Panc1 (cell line): ENCODE results near the gene ANKH. TPM values are rescaled to one million over a fixed set of nuclear protein-coding genes. Genes with fewer than 3 reads are reported as not detected.

Source experiments
- ATAC-seq: fragments of 200-7000 bp; cut with Tn5 transposase; 2 replicates; pipeline ENCODE4 v1.9.1; 2020; ENCODE audit warnings: mild to moderate bottlenecking, moderate library complexity
- BruUV-seq: library from RNA; stranded (reverse); fragments of 400-500 nt; replicated peaks from 2 replicates; lab custom pipeline; 2021; lab: Mats Ljungman, UMichigan
- CTCF ChIA-PET: fragments of 300-600 bp; sonication (Branson Sonifier 250); formaldehyde crosslinking; loops from one replicate; lab custom pipeline; 2022; ENCODE audit warnings: antibody characterized with exemption; lab: Charles Lee
- POLR2A ChIA-PET: fragments of 300-600 bp; sonication (Branson Sonifier 250); formaldehyde crosslinking; loops from one replicate; lab custom pipeline; 2022; ENCODE audit warnings: antibody characterized with exemption; lab: Charles Lee
- DNase-seq: peaks from one replicate; pipeline ENCODE4 v3.0.0-alpha.2; 2010; ENCODE audit warnings: low read depth, low spot score
- H3K27ac ChIP-seq: 2 replicates; pipeline ENCODE4 v1.5.1; 2011; ENCODE audit warnings: mild to moderate bottlenecking, low read length, inconsistent platforms
- H3K27me3 ChIP-seq: fragments of 200-500 bp; sonication (Bioruptor generic); 2 replicates; pipeline ENCODE4 v1.6.0; 2014; ENCODE audit warnings: low read length, inconsistent platforms; ENCODE audit not compliant: control insufficient read depth, insufficient read depth
- H3K36me3 ChIP-seq: fragments of 200-500 bp; sonication (Bioruptor generic); 2 replicates; pipeline ENCODE4 v1.5.1; 2014; ENCODE audit warnings: inconsistent platforms, mild to moderate bottlenecking, low read length, moderate library complexity; ENCODE audit not compliant: control insufficient read depth, insufficient read depth
- H3K4me1 ChIP-seq: 2 replicates; pipeline ENCODE4 v1.5.1; 2011; ENCODE audit warnings: inconsistent platforms, mild to moderate bottlenecking, low read length, moderate library complexity; ENCODE audit not compliant: control insufficient read depth, insufficient read depth
- H3K4me3 ChIP-seq, 2 experiments: 2 replicates each; pipeline ENCODE4 v1.5.1; 2011 to 2012; ENCODE audit warnings: low read depth in 2 of 2, low read length in 2 of 2, mild to moderate bottlenecking in 2 of 2, inconsistent platforms in 1 of 2, moderate library complexity in 1 of 2
- H3K9me3 ChIP-seq: fragments of 200-500 bp; sonication (Bioruptor generic); 2 replicates; pipeline ENCODE4 v1.5.1; 2014; ENCODE audit warnings: low read depth, mild to moderate bottlenecking, inconsistent platforms, low read length, moderate library complexity; ENCODE audit not compliant: control insufficient read depth, insufficient read depth
- POLR2AphosphoS5 ChIP-seq: IDR thresholded peaks from 2 replicates; pipeline ENCODE4 v1.6.1; 2012; ENCODE audit warnings: mild to moderate bottlenecking, low read depth, low read length, moderate library complexity
- SIN3A ChIP-seq: IDR thresholded peaks from 2 replicates; pipeline ENCODE4 v1.6.1; 2012; ENCODE audit warnings: low read depth, mild to moderate bottlenecking, low read length, moderate library complexity, borderline replicate concordance; ENCODE audit not compliant: insufficient read depth
- TCF7L2 ChIP-seq: IDR thresholded peaks from 2 replicates; pipeline ENCODE4 v1.6.1; 2011; ENCODE audit warnings: mild to moderate bottlenecking, low read depth, low read length, inconsistent platforms
- in situ Hi-C: cut with HindIII; loops from 2 replicates; pipeline ENCODE4 v1.10.0; 2016; ENCODE audit warnings: low sequenced_read_pairs, low pct_unique_long_range_greater_than_20kb
- intact Hi-C: fragments of 100-400 bp; cut with micrococcal nuclease; formaldehyde crosslinking; loops from one replicate; pipeline ENCODE4 v1.10.0; 2022; ENCODE audit not compliant: unreplicated experiment
- total RNA-seq: library from RNA; stranded (reverse); gene quantifications from one replicate; pipeline ENCODE4 v1.2.1, GENCODE V29; 2021; ENCODE audit not compliant: unreplicated experiment
- TF ChIP-seq, protein P1 (sequence below), 2 experiments: IDR thresholded peaks; 2 replicates each; pipeline ENCODE4 v1.6.1; 2011 to 2012; ENCODE audit warnings: low read depth in 2 of 2, control low read depth in 1 of 2, low read length in 1 of 2, mild to moderate bottlenecking in 1 of 2, moderate library complexity in 1 of 2; ENCODE audit not compliant: insufficient read depth in 1 of 2
- TF ChIP-seq, protein P2 (sequence below): fragments of 450-650 bp; IDR thresholded peaks from 2 replicates; pipeline ENCODE4 v1.5.1; 2017; ENCODE audit warnings: mild to moderate bottlenecking

Gene ANKH
- total RNA-seq, 1 experiment from 2014 or later: 11.2 TPM

GRCh38 chr5:14748180-14748900, 123.2 kb downstream of the ANKH start:
- DNase-seq: no peak
- no peak overlapping the region for H3K4me3 ChIP-seq
- TF ChIP-seq, protein P1, sequence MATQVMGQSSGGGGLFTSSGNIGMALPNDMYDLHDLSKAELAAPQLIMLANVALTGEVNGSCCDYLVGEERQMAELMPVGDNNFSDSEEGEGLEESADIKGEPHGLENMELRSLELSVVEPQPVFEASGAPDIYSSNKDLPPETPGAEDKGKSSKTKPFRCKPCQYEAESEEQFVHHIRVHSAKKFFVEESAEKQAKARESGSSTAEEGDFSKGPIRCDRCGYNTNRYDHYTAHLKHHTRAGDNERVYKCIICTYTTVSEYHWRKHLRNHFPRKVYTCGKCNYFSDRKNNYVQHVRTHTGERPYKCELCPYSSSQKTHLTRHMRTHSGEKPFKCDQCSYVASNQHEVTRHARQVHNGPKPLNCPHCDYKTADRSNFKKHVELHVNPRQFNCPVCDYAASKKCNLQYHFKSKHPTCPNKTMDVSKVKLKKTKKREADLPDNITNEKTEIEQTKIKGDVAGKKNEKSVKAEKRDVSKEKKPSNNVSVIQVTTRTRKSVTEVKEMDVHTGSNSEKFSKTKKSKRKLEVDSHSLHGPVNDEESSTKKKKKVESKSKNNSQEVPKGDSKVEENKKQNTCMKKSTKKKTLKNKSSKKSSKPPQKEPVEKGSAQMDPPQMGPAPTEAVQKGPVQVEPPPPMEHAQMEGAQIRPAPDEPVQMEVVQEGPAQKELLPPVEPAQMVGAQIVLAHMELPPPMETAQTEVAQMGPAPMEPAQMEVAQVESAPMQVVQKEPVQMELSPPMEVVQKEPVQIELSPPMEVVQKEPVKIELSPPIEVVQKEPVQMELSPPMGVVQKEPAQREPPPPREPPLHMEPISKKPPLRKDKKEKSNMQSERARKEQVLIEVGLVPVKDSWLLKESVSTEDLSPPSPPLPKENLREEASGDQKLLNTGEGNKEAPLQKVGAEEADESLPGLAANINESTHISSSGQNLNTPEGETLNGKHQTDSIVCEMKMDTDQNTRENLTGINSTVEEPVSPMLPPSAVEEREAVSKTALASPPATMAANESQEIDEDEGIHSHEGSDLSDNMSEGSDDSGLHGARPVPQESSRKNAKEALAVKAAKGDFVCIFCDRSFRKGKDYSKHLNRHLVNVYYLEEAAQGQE (IDR thresholded peaks at IDR 0.05; ENCODE audit: insufficient read depth in 1 of 2, low read depth in 2 of 2, low read length in 1 of 2): no peak
- TF ChIP-seq POLR2AphosphoS5 (no peak), TCF7L2 (no peak), SIN3A (no peak)
- TF ChIP-seq, protein P2, sequence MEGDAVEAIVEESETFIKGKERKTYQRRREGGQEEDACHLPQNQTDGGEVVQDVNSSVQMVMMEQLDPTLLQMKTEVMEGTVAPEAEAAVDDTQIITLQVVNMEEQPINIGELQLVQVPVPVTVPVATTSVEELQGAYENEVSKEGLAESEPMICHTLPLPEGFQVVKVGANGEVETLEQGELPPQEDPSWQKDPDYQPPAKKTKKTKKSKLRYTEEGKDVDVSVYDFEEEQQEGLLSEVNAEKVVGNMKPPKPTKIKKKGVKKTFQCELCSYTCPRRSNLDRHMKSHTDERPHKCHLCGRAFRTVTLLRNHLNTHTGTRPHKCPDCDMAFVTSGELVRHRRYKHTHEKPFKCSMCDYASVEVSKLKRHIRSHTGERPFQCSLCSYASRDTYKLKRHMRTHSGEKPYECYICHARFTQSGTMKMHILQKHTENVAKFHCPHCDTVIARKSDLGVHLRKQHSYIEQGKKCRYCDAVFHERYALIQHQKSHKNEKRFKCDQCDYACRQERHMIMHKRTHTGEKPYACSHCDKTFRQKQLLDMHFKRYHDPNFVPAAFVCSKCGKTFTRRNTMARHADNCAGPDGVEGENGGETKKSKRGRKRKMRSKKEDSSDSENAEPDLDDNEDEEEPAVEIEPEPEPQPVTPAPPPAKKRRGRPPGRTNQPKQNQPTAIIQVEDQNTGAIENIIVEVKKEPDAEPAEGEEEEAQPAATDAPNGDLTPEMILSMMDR: no peak
- BruUV-seq: no TSS peak
- ATAC-seq: no peak
- ChIA-PET POLR2A (no interaction called here), CTCF (no interaction called here)
- no peaks in the 10 kb centered on the region for H3K27me3 ChIP-seq
- H3K9me3 ChIP-seq: no peaks in the 10 kb centered on the region
- in situ Hi-C loops: no loop called here
- H3K27ac ChIP-seq: no peak overlapping the region
- no peaks in the 10 kb centered on the region; the same call in 1 of the 2 replicates for H3K4me1 ChIP-seq
- intact Hi-C loops: no loop called here
- no peaks in the 10 kb centered on the region for H3K36me3 ChIP-seq

GRCh38 chr5:14745753-14746152, 125.8 kb downstream of the ANKH start:
- Histone ChIP-seq H3K4me3 (no peak overlapping the region), H3K27me3 (no peaks in the 10 kb centered on the region), H3K9me3 (no peaks in the 10 kb centered on the region), H3K36me3 (no peaks in the 10 kb centered on the region), H3K4me1 (no peaks in the 10 kb centered on the region; the same call in 1 of the 2 replicates), H3K27ac (no peak overlapping the region)
- intact Hi-C loops (no loop called here), in situ Hi-C loops (no loop called here)
- no TSS peak for BruUV-seq
- ChIA-PET CTCF (no interaction called here), POLR2A (no interaction called here)
- DNase-seq (no peak), ATAC-seq (no peak)
- TF ChIP-seq, protein P1 (IDR thresholded peaks at IDR 0.05; ENCODE audit: insufficient read depth in 1 of 2, low read depth in 2 of 2, low read length in 1 of 2): no peak
- TF ChIP-seq, protein P2: no peak
- TF ChIP-seq TCF7L2 (no peak), POLR2AphosphoS5 (no peak), SIN3A (no peak)
